SK-N-SH treated with all-trans-retinoic acid at 6 μM for 48 hours (cell line): ENCODE measurements around the gene CRACR2B.

Experiments
- ATAC-seq: fragments of 200-7000 bp; cut with Tn5 transposase; 3 replicates; pipeline ENCODE4 v1.9.1; 2020; ENCODE audit warnings: mild to moderate bottlenecking, moderate library complexity
- ARNTL ChIP-seq: fragments of 450-650 bp; formaldehyde crosslinking; IDR thresholded peaks from 2 replicates; pipeline ENCODE4 v1.5.0; 2020; ENCODE audit warnings: low read depth, mild to moderate bottlenecking, moderate library complexity, borderline replicate concordance
- BACH2 ChIP-seq: fragments of 250-450 bp; sonication (Bioruptor Pico); IDR thresholded peaks from 2 replicates; pipeline ENCODE4 v1.9.0; 2021; ENCODE audit warnings: mild to moderate bottlenecking, borderline replicate concordance
- CREB5 ChIP-seq: fragments of 250-450 bp; sonication (Bioruptor Pico); IDR thresholded peaks from 2 replicates; pipeline ENCODE4 v1.5.1; 2020; ENCODE audit warnings: low read depth, mild to moderate bottlenecking, moderate library complexity
- CSDC2 ChIP-seq: fragments of 250-450 bp; sonication (Bioruptor Pico); IDR thresholded peaks from 2 replicates; pipeline ENCODE4 v1.5.0; 2020; ENCODE audit warnings: mild to moderate bottlenecking, moderate library complexity
- CSRNP3 ChIP-seq: fragments of 250-450 bp; sonication (Bioruptor Pico); IDR thresholded peaks from 2 replicates; pipeline ENCODE4 v1.5.1; 2021; ENCODE audit warnings: mild to moderate bottlenecking, moderate library complexity
- ESRRG ChIP-seq: fragments of 250-450 bp; sonication (Bioruptor Pico); IDR thresholded peaks from 2 replicates; pipeline ENCODE4 v1.6.1; 2021; ENCODE audit warnings: mild to moderate bottlenecking
- GLIS3 ChIP-seq: fragments of 250-450 bp; sonication (Bioruptor Pico); IDR thresholded peaks from 2 replicates; pipeline ENCODE4 v1.5.0; 2020; ENCODE audit warnings: mild to moderate bottlenecking, moderate library complexity
- ISL1 ChIP-seq: fragments of 250-450 bp; sonication (Bioruptor Pico); IDR thresholded peaks from 2 replicates; pipeline ENCODE4 v2.1.2; 2022; ENCODE audit warnings: mild to moderate bottlenecking, moderate library complexity
- OSR1 ChIP-seq: fragments of 250-450 bp; sonication (Bioruptor Pico); IDR thresholded peaks from 2 replicates; pipeline ENCODE4 v1.8.0; 2022; ENCODE audit warnings: moderate library complexity, mild to moderate bottlenecking, inconsistent platforms
- PATZ1 ChIP-seq: fragments of 250-450 bp; sonication (Bioruptor Pico); IDR thresholded peaks from 2 replicates; pipeline ENCODE4 v1.8.0; 2020; ENCODE audit warnings: mild to moderate bottlenecking, moderate library complexity, borderline replicate concordance
- POU6F1 ChIP-seq: fragments of 250-450 bp; sonication (Bioruptor Pico); IDR thresholded peaks from 2 replicates; pipeline ENCODE4 v1.8.0; 2021; ENCODE audit warnings: low read depth, mild to moderate bottlenecking, moderate library complexity, borderline replicate concordance
- PPARA ChIP-seq: fragments of 250-450 bp; sonication (Bioruptor Pico); IDR thresholded peaks from 2 replicates; pipeline ENCODE4 v1.5.0; 2020; ENCODE audit warnings: mild to moderate bottlenecking, borderline replicate concordance
- RARB ChIP-seq: fragments of 250-450 bp; sonication (Bioruptor Pico); IDR thresholded peaks from 2 replicates; pipeline ENCODE4 v1.8.0; 2021; ENCODE audit warnings: mild to moderate bottlenecking, moderate library complexity
- SNAI2 ChIP-seq: fragments of 250-450 bp; sonication (Bioruptor Pico); IDR thresholded peaks from 2 replicates; pipeline ENCODE4 v1.5.0; 2020; ENCODE audit warnings: mild to moderate bottlenecking, moderate library complexity
- TOX ChIP-seq: fragments of 250-450 bp; sonication (Bioruptor Pico); IDR thresholded peaks from 2 replicates; pipeline ENCODE4 v1.8.0; 2021; ENCODE audit warnings: mild to moderate bottlenecking, moderate library complexity, borderline replicate concordance
- TSHZ2 ChIP-seq: fragments of 250-450 bp; sonication (Bioruptor Pico); IDR thresholded peaks from 2 replicates; pipeline ENCODE4 v1.5.0; 2020; ENCODE audit warnings: mild to moderate bottlenecking, moderate library complexity
- ZFP3 ChIP-seq: fragments of 250-450 bp; sonication (Bioruptor Pico); IDR thresholded peaks from 2 replicates; pipeline ENCODE4 v1.5.0; 2020; ENCODE audit warnings: mild to moderate bottlenecking, moderate library complexity
- ZFP30 ChIP-seq: fragments of 450-650 bp; formaldehyde crosslinking; IDR thresholded peaks from 2 replicates; pipeline ENCODE4 v1.5.0; 2022; ENCODE audit warnings: mild to moderate bottlenecking, moderate library complexity
- ZNF565 ChIP-seq: fragments of 450-650 bp; formaldehyde crosslinking; conservative IDR thresholded peaks from 2 replicates; pipeline ENCODE4 v1.5.0; 2020; ENCODE audit warnings: low read depth, mild to moderate bottlenecking, moderate library complexity
- ZNF70 ChIP-seq: fragments of 450-650 bp; formaldehyde crosslinking; IDR thresholded peaks from 2 replicates; pipeline ENCODE4 v1.5.0; 2020; ENCODE audit warnings: mild to moderate bottlenecking, moderate library complexity
- ZNF8 ChIP-seq: fragments of 450-650 bp; formaldehyde crosslinking; IDR thresholded peaks from 2 replicates; pipeline ENCODE4 v1.5.0; 2020; ENCODE audit warnings: mild to moderate bottlenecking, moderate library complexity

Gene CRACR2B

GRCh38 chr11:809287-810039, 18.3 kb upstream of the CRACR2B start, which contains the start of gene RPLP2:
Gene RPLP2, plus strand, starts transcription at chr11:809967. Its CDS starts 268 bp downstream, at chr11:810235.
- TF ChIP-seq SNAI2 (CRISPR knock-in tag) (no peak), PPARA (no peak), TSHZ2 (0 out of 2 replicates have a peak, but pooled peaks have one; percentile 41), CSDC2 (0 out of 2 replicates have a peak, but pooled peaks have one; percentile 8)
- peak; percentile 86 for ATAC-seq

GRCh38 chr11:810040-810567, 17.6 kb upstream of the CRACR2B start:
- peak; percentile 1 for ATAC-seq
- no peak for TF ChIP-seq ZFP30 (CRISPR knock-in tag)
- TF ChIP-seq ESRRG (CRISPR knock-in tag) = no peak
- TF ChIP-seq POU6F1 = no peak
- no peak for TF ChIP-seq ISL1 (CRISPR knock-in tag)
- TF ChIP-seq OSR1 (CRISPR knock-in tag) = no peak
- TF ChIP-seq CREB5 (CRISPR knock-in tag) = no peak
- no peak for TF ChIP-seq ZNF565
- TF ChIP-seq BACH2 = no peak
- no peak for TF ChIP-seq PATZ1
- TF ChIP-seq RARB (CRISPR knock-in tag) = no peak
- TF ChIP-seq TOX (CRISPR knock-in tag) = no peak
- TF ChIP-seq TSHZ2 = no peak
- no peak for TF ChIP-seq ZNF8 (CRISPR knock-in tag)
- no peak for TF ChIP-seq CSRNP3 (CRISPR knock-in tag)
- TF ChIP-seq PPARA = no peak
- TF ChIP-seq ZFP3 (CRISPR knock-in tag) = no peak
- no peak for TF ChIP-seq GLIS3 (CRISPR knock-in tag)
- TF ChIP-seq ARNTL (CRISPR knock-in tag) = no peak
- no peak for TF ChIP-seq ZNF70
